Skin epidermis (tissue), 12 donors: Measurements from ENCODE around the gene ELAVL2.

Source experiments
- H3K27ac ChIP-seq, 21 experiments: fragments of 200-600 bp; sonication (generic) in 11 of 21; one replicate each; pipeline ENCODE4 v1.5.0; 2020; ENCODE audit warnings: mild to moderate bottlenecking in 3 of 21, inconsistent platforms in 2 of 21, moderate library complexity in 2 of 21
- H3K4me3 ChIP-seq, 7 experiments: fragments of 200-600 bp; sonication (generic) in 2 of 7; one replicate each; pipeline ENCODE4 v1.5.0; 2020; ENCODE audit warnings: inconsistent platforms in 2 of 7, mild to moderate bottlenecking in 2 of 7, moderate library complexity in 1 of 7

Gene ELAVL2

DNA sequence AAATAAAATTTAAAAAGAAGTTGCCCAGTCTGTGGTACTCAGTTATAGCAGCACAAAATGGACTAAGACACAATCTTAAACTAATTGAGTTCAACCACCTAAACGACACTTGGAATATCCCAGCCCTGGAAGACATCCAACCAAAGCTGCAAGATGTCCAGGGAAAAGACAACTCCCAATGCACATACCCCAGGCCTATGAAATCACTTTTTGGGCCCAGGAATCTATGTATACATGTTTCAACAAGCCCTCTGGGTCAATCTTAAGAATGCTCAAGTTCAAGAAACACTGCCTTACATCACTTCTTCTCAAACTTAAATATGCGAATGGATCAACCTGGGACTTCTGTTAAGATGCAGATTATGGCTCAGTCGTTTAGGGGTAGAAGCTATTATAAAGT is 148.6 kb downstream of the ELAVL2 start:
- H3K27ac ChIP-seq, result no peak overlapping the region
- no peak overlapping the region for H3K4me3 ChIP-seq

DNA sequence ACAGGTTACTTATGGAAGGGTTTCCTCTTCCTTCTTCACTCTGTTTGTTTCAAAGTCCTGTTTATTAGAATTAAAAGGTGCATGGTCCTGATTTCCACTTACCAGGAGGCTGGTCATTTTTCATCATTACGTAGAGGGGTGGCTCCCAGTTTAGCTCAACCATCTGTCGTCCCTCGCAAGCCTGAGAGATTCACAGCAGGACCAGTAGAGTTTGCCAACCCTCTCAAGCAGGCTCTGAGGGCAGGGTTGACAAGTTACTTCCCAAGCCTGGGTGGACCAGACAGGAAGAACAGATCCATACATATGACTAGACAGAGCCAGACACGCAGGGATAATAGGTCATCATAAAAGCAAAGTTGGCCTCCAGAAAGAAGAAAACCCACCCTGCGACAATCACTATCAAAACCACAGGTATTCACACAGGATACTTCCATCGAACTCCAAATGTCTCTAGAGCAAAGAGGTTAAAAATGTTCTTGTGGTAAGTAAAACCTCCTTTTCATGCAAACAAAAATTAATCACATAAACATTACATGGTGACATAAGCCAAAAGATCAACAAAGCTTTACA is 151.9 kb downstream of the ELAVL2 start:
- H3K27ac ChIP-seq, result no peak overlapping the region

DNA sequence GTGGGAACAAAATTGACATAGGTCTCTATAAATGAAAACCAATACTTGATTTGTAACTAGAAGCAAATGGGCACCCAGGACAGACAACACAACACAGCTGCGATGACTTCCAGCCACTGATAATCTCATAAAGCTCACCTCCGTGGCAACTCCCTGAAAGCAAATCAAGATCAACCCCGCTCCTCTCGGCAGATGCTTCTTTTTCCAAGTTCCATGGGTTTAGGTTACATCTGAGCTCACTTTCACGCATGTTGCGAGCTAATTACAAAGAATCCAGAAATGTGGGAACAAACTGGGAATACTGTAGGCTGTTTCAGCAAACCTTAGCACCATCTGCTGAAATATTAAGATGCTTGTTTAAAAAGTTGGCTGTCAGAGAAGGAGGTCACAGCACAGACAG is 153.9 kb downstream of the ELAVL2 start:
- no peak overlapping the region for H3K4me3 ChIP-seq
- H3K27ac ChIP-seq, result no peak overlapping the region

More for the DNA sequence above, 151.9 kb downstream of the ELAVL2 start:
- H3K4me3 ChIP-seq, result no peak overlapping the region

DNA sequence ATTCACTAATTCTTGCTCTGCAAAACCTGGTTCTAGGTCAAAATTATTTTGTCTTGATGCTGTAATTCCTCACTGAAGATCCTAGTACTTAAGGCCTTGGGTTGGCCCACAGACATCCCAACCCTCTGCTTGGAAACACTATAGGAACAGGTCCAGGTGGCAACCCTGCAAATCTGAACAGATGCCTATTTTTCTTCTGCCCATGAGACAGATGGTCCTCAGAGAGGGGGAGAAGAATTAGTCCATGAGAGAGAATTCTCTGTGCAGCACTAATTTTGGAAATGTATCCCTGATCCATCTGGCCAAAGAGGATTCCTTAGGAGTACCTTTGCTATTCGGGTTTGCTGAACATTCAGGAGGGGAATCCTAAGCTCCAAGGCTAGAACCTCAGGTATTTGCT is 156.3 kb downstream of the ELAVL2 start:
- Histone ChIP-seq H3K27ac (no peak overlapping the region), H3K4me3 (no peak overlapping the region)

DNA sequence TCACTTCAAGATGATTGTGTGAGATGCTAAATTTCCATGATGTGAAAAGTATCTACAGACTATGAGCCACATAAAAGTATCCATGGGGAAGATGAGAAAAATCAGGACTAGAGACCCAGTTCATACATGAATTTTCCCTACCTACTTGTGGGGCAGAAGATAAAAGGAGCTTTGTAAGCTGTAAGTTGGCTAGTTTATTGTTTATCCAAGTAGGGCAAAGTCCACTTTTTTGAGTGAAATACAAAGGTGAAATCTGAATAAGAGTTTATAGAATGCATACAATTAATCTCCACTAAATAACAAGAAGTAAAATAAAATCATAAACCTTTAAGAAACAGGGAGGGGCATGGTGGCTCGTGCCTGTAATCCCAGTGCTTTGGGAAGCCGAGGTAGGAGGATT is 160.4 kb downstream of the ELAVL2 start:
- no peak overlapping the region for H3K27ac ChIP-seq

GRCh38 chr9:23665051-23665450 is 161.0 kb downstream of the ELAVL2 start:
- Histone ChIP-seq H3K27ac (no peak overlapping the region), H3K4me3 (no peak overlapping the region)

More for the DNA sequence above, 160.4 kb downstream of the ELAVL2 start:
- H3K4me3 ChIP-seq, result no peak overlapping the region

GRCh38 chr9:23663946-23664345 is 162.1 kb downstream of the ELAVL2 start:
- Histone ChIP-seq H3K27ac (no peak overlapping the region), H3K4me3 (no peak overlapping the region)

DNA sequence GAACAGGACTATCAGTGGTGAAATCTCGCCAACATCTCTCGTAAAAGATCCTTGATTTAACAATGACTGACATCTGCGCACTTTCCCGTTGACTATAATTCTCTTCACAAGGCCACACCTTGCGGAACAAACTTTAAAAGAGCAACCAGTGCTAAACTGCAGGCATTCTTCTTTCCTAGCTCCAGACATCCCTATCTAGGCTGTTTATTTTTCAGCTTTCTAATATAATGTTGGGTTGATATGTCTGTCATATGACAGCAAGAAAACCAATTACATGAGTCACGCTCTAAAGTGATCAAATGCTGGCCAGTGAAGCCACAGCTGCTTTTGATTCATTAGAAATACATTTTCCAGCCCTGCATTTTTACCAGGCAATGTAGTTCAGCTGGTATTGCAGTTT is 162.5 kb downstream of the ELAVL2 start:
- no peak overlapping the region for H3K4me3 ChIP-seq
- peak overlapping the region in 2 of 21 experiments; percentile 4 to 34 for H3K27ac ChIP-seq

- H3K27ac ChIP-seq, result peak overlapping the region in 2 of 21 experiments; percentile 4 to 34
- H3K4me3 ChIP-seq, result no peak overlapping the region
Measured at GRCh38 chr9:23663125-23663524, 162.9 kb downstream of the ELAVL2 start.

DNA sequence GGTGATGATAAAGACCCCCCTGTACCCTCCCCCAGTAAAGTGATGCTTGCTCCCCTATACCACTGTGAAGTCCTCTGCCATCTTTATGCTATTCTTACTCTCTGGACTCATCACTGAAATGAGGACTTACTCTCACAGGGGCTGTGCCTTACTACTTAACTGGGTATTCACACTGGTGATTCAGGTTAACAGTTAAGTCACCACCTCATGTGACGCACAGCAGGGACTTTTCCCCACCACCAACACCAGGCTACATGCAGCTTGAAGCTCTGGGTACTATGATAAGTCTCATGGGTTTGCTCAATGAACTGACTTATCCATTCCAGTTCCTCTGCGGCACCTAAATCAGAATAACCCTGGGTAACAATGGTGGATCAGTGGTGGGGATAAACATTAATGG is 163.7 kb downstream of the ELAVL2 start:
- H3K27ac ChIP-seq, result no peak overlapping the region
- H3K4me3 ChIP-seq, result no peak overlapping the region

DNA sequence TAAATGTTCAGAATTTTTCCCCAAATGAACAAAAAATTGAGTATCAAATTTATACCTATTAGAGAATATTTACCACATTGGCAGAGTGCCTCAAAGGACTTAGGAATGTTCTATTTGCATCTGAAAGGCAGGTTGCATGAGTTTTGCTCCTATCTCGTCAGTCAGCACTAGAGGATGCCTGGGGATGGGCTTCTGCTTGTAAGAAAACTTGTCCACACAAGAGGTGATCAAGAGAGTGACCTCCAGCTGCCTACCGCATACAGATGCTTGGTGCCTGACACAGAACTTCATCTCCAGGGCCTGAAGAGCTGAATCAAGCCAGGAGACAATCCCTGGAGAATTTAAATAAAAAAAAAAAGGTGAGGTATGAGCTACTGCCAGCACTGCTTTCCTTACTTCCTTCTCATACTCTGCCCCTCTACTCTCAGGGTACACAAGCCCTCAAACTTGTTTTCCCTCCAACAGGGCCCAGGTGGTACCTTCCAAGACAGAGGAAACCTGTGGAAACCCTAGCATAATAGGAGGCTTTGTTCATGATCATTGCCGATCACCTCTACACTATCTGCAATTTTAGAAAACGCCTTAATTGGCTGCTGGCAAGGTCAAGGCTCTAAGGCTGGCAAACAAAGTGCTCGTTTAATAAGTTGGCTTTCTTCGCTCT is 166.6 kb downstream of the ELAVL2 start:
- Histone ChIP-seq H3K27ac (no peak overlapping the region), H3K4me3 (no peak overlapping the region)

DNA sequence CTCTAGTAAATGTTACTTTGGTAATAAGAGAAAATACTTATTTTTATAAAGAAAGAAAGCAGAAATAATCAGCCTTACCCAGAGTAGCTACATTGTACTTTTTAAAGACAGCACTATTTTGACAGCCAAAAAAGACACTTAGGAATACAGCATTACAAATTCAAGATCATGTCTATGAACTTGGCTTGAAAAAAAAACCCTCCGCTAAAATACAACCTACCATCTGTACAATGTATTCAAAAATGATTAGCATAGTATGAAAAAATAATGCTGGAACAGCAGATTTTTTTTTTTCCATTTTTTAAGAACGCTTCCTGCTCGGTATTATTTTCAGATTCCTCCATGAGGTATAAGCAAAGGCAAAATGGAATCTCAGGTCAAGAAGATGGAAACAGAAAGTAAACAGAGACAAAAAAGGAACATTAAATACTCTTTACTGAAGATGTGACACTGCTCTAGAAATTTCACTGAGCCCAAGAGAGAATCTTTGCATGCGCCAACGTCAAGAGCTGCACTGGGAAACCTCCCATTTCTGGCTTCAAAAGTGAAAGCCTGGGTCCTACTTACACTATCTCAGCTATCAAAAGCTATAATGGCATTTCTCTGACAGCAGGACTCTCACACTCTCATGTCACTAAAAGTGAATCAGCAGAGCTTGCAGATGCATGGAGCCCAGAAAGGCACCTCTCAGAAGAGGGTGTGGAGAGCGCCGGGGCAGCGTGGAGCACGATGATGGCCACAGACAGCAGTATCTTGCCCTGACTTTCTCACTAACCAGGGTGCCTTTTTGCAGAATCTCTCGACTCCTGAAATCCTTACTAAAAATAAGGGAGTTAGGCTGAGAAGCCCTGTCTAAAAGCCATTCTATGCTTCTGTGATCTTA is 167.4 kb downstream of the ELAVL2 start:
- H3K4me3 ChIP-seq, result no peak overlapping the region

GRCh38 chr9:23651051-23651450 is 175.0 kb downstream of the ELAVL2 start:
- Histone ChIP-seq H3K27ac (no peak overlapping the region), H3K4me3 (no peak overlapping the region)

More for the DNA sequence above, 167.4 kb downstream of the ELAVL2 start:
- H3K27ac ChIP-seq, result no peak overlapping the region

DNA sequence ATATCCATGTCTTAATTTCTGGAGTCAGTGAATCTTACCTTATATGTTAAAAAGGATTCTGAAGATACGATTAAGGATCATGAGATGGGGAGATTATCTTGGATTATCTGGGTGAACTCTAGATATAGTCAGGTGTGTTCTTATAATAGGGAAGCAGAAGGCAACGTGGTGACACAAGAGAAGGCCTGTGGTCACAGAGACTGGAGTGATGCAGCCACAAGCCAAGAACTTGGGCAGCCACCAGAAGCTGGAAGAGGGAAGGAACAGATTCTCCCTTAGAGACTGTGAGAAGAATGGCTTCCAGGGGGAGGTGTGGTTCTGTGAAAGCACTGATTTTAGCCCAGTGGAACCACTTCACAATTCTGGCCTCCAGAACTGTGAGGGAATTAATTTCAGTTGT is 177.4 kb downstream of the ELAVL2 start:
- no peak overlapping the region for H3K27ac ChIP-seq
- no peak overlapping the region for H3K4me3 ChIP-seq

DNA sequence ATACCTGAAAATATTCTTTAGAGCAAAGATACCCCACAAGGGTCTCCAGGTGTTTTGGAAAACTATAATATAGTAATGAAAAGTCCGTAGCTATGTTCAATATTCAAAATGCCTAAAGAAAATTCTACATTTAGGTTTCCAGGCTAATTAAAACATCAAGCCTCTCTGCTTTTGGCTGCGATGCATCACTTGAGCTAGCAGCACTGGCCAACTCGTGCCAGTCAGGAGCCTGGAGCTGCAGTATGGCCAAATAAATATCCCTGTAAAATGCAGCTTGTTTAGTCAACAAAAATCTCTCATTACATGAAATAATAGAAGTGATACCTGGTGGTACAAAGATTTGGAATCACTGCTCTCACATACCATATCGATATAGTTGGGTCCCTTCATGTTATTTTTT is 181.1 kb downstream of the ELAVL2 start:
- H3K4me3 ChIP-seq, result no peak overlapping the region
- no peak overlapping the region for H3K27ac ChIP-seq

GRCh38 chr9:23644326-23644725 is 181.7 kb downstream of the ELAVL2 start:
- Histone ChIP-seq H3K4me3 (no peak overlapping the region), H3K27ac (no peak overlapping the region)

- H3K27ac ChIP-seq, result no peak overlapping the region
- H3K4me3 ChIP-seq, result no peak overlapping the region
Measured at GRCh38 chr9:23643656-23644258, 182.3 kb downstream of the ELAVL2 start.
